ENCODE measurements around the gene STK10.

DNA sequence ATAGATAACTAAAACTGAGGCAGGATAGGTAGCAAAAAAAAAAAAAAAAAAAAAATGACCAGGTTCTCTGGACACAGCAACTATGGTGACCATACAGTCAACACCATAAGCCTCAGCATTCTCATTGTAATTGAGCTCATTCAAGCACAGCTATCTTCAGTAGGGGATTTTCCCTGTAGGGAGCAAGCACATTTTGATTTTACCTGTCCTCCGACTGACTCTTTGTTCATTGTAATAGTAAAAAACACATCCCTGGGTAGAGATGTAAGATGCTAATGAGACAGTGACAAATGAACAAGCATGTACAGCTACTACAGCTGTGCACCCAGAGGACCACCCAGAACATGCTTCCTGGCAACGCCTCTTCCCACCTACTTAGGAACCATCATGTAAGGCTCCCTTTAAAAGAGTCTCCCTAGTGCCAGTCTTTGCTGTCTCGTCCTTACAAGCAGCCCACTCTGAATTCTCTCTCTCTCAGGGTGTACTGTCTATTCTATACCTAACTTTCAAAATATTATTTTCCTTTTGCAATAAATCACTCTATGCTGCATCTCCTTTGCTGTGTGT, 116.6 kb downstream of the STK10 start:
- TF ChIP-seq, protein P1, sequence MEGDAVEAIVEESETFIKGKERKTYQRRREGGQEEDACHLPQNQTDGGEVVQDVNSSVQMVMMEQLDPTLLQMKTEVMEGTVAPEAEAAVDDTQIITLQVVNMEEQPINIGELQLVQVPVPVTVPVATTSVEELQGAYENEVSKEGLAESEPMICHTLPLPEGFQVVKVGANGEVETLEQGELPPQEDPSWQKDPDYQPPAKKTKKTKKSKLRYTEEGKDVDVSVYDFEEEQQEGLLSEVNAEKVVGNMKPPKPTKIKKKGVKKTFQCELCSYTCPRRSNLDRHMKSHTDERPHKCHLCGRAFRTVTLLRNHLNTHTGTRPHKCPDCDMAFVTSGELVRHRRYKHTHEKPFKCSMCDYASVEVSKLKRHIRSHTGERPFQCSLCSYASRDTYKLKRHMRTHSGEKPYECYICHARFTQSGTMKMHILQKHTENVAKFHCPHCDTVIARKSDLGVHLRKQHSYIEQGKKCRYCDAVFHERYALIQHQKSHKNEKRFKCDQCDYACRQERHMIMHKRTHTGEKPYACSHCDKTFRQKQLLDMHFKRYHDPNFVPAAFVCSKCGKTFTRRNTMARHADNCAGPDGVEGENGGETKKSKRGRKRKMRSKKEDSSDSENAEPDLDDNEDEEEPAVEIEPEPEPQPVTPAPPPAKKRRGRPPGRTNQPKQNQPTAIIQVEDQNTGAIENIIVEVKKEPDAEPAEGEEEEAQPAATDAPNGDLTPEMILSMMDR (conservative IDR thresholded peaks at IDR 0.05) = no peak
- TF ChIP-seq ZFX (IDR thresholded peaks at IDR 0.05) = no peak
